HK-2 (cell line): ENCODE data around the gene PEAK3.
"Not testable (repeated sequence)": the region's sequence is repeated elsewhere in the genome, so short reads cannot be mapped to it uniquely, and the experiment has no call there.

Experiments
- DNase-seq: peaks from one replicate; pipeline ENCODE4 v3.0.0-alpha.2; 2018; ENCODE audit not compliant: unreplicated experiment

The PEAK3 gene

GRCh38 chr19:2288818-2289713 is 7.1 kb upstream of the PEAK3 start:
- DNase-seq, result no peak

GRCh38 chr19:2288338-2288817 is 6.4 kb upstream of the PEAK3 start:
- DNase-seq, result no peak

- no peak for DNase-seq
These were observed 5.8 kb upstream of the PEAK3 start for GRCh38 chr19:2287585-2288337.

- no peak for DNase-seq
These were observed 4.6 kb upstream of the PEAK3 start for GRCh38 chr19:2286402-2287140.

DNA sequence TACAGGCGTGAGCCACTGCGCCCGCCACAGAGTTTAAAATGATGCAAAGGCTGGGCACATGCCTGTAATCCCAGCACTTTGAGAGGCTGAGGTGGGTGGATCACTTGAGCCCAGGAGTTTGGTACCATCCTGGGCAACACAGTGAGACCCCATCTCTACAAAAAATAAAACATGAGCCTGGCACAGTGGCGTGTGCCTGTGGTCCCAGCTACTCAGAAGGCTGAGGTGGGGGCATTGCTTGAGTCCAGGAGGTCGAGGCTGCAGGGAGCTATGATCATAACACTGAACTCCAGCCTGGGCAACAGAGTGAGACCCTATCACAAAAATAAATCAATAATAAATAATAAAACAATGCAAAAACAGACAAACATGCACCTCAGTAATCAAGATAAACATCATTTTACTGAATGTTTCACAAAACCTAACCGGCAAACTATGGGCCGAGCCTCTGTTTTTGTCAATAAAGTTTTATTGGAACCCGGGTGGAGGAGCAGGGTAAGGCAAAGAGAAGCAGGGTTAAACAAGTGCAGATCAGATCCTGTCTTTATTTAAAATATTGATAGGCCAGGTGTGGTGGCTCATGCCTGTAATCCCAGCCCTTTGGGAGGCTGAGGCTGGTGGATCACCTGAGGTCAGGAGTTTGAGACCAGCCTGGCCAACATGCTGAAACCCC is 2.0 kb upstream of the PEAK3 start:
- DNase-seq, result no peak

GRCh38 chr19:2282862-2283237 is 875 bp upstream of the PEAK3 start:
- no peak for DNase-seq

- not testable (repeated sequence) for DNase-seq
These were observed 512 bp downstream of the PEAK3 start for GRCh38 chr19:2281265-2282061.

DNA sequence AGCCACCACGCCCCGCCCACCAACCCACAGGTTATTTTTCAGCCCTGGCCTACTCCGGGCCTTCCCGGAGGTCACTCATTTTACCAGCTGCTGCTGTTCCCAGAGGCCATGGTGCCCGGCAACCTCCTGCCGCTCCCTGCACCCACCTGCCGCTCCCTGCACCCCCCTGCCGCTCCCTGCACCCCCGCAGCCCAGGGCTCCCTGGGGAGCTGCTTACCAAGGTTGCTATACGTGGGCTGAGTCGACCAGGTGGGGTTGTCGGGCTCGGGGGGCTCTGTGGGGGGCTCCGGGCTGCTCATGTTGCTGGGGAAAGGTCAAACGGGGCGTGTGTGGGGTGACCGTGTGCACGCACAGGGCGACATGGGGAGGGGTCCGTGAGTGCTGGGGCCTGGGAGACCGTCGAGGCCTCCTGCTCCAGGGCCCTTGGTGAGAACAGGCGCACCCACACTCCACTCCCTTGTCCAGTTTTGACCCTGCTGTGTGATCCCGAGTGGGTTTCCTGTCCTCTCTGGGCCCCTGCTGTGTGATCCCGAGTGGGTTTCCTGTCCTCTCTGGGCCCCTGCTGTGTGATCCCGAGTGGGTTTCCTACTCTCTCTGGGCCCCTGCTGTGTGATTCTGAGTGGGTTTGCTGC is 1.2 kb downstream of the PEAK3 start:
- no peak for DNase-seq

DNA sequence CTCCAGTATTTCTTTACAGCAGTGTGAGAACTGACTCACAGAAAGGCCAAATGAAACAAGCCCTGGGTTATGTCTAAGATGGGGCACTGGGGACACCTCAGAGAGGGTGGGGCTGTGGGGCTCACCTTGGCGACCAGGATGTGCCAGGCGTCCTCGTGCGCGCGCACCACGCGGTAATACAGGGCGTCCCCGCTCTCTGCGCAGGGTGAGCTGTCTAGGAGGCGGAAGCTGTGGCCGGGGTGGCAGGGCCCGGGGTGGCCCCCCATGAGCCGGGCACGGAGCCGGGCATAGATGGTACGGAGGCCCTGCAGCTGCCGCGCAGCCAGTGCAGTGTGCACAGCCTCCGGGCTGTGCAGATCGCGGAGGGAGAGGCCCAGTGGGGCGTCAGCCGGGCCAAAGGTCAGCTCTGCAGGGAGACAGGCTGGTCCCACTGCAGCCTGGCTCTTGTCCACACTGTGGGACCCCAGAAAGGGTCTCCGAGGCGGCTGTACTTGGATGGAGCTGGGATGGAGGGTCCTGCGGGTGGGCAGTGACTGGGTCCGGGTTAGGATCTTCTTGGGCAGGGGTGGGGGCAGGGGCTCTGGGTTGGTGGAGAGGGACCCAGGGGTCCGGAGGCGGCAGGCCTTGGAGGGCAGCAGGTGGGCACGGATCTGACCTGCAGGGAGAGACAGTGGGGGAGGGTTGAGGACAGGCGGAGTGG is 3.4 kb downstream of the PEAK3 start:
- no peak for DNase-seq

- no peak for DNase-seq
These were observed 4.8 kb downstream of the PEAK3 start for GRCh38 chr19:2277138-2277537.

- DNase-seq, result no peak
These were observed 5.5 kb downstream of the PEAK3 start for GRCh38 chr19:2276429-2276986.

GRCh38 chr19:2275588-2276428 is 6.2 kb downstream of the PEAK3 start:
- DNase-seq, result no peak

DNA sequence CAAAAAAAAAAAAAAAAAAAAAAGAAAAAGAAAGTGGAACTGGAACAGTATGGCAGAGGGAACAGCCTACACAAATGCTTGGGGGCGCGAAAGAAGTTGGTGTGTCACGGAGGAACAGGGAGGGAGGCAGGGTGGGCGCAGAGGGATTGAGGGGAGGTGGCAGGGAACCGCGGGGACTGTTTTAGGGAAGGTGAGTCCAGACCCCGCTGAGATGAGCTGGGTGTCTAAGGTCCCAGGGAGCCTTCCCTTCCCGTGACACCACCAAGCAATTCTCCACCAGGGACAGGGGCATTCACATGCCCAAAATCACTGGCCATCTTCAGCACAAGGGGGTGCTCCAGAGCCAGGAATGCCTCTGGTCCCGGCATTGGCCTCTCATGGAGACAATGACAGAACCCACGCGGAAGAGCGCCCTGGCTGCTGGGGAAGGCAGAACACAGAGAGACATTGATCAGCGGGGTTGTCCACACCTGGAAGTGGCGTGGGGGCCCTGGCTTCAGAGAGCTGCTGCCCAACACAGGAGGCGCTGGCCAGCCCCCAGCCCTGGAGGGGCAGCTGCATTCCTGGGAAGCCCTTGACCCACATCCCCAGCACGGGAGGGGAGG is 6.9 kb downstream of the PEAK3 start:
- DNase-seq, result peak; percentile 71

DNA sequence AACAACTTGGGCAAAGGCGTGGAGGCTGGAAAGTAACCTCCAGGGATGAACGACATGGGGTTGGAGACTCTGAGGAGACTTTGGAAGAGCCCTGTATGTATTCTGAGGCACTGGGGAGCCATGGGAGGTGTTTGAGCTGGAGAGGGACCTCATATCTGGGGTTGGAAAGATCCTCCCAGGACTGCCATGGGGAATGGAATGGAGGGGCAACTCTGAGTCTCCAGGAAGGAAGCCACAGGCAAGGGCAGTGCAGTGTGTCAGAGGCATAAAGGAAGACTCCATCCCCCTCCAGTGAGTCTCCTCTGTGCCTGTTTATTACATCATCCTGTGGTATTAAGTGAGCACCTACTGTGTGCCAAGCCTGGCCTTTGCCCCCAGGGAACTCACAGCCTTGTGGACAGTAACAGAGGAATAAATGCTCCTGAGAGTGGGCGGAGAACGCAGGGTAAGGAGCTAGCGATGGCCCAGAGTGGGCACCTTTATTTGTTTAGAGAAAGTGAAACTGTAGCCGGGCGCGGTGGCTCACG is 7.7 kb downstream of the PEAK3 start:
- DNase-seq, result no peak

DNA sequence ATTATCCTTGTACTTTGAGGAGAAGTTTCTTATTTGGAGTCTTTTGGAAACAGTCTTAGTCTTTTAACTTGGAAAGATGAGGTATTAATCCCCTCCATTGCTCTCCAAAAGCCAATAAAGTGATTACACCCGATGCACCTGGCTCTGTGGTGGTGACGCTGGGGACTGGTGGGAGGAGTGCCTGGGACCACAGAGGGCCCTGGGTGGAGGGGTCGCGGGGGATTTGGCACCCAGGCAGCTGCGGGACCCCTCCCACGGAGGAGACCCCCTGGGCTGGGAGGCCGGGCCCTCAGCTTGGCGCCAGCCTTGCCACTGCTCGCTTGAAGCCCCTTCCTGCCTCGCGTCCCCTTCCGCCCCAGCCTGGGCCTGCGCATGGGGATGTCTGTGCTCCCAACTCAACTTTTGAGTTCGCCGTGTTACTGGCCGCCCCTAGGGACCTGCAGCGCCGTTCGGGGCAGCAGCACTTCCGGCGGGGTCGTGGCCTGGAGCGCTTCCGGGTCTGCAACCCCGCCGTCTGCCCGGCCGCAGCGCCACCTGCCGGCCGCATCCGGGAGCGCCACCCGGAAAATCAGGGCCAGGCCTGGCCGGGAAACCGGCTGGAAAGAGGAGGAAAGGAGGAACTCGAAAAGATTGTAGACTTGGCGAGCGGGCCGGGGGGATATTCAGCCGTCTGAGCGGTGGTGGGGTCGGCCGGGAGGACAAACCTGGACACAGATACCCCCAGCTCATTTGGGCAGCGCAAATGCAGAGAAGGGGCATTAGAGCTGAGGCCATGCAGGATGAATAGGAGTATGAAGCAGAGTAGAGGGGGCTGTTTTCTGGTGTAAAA is 8.4 kb downstream of the PEAK3 start:
- DNase-seq, result no peak

DNA sequence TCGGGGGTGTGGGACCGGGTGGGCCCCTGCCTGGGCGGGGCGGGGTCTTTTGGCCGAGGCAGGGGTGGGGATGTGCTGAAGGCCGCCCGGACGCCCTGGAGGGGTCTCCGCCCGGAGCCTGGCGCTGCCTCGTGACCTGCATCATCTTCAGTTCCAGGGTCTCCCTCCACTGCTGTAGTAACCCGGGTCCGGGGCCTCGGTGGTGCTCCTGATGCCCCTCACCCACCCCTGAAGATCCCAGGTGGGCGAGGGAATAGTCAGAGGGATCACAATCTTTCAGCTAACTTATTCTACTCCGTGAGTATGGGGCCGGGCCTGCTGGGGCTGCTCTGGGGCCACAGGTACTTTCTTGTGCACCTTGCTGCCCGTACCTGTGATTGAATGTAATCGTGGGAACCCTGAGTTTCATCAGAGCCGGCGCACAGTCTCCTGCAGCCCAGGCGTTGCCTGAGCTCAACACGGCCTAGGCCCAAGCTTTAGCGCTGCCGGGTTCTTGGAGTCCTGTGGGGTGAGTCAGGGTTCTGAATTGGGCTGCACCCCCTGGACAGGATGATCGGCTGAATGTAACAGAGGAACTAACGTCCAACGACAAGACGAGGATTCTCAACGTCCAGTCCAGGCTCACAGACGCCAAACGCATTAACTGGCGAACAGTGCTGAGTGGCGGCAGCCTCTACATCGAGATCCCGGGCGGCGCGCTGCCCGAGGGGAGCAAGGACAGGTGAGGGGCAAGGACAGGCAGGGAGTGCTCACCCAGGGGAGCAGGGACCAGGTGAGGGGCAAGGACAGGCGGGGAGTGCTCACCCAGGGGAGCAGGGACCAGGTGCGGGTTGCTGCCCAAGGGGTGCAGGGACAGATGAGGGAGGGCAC is 10.5 kb downstream of the PEAK3 start:
- DNase-seq, result no peak
